Measurements from ENCODE around the gene EYA2. TPM values are rescaled to one million over a fixed set of nuclear protein-coding genes. Genes with fewer than 3 reads are reported as not detected.

Gene EYA2
- total and polyA plus RNA-seq, 2 donors (not counting 3 experiments of a cell fraction or from before 2014, with no cell fraction given): not detected

DNA sequence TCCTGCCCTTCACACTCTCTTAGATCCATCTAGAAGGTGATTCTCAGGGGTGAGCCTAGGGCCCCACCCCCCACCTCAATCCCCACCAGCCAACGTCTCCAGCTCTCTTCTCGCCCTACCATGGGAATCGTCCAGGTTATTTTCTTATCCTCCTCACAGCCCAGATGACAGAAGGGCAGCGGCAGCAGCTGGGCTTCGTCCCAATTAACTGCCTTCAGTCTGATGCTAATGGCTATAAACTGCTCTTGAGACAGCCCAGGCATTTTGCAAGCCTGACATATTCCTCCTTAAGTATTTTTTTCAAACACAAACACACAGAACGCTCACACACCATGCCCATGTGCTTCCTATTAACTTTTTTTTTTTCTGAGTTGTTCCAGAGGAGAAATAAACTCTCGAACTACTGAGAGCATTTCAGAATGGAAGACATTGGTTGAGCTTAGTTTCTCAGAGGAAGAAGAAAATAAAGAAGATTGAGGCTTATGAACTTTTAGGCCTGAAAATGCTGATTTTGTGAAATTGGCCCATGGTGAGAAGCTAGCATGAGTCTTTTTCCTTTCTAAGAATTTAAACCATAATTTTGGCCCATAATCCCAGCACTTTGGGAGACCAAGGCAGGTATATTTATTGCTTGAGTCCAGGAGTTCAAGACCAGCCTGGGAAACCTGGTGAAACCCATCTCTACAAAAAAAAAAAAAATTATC lies 124.6 kb downstream of the EYA2 start:
- no TSS peak for BruUV-seq (replicated peaks)
- TF ChIP-seq POLR2A (IDR thresholded peaks at IDR 0.05; ENCODE audit: low read depth, low read length) (no peak), EZH2 (IDR thresholded peaks at IDR 0.05; ENCODE audit: borderline replicate concordance, low read depth, low read length, severe bottlenecking) (no peak), JUN (IDR thresholded peaks at IDR 0.05; ENCODE audit: borderline replicate concordance, insufficient read depth, insufficient read length, low read depth) (no peak), MYC (IDR thresholded peaks at IDR 0.05; ENCODE audit: low read depth, low read length) (no peak), FOS (IDR thresholded peaks at IDR 0.05; ENCODE audit: borderline replicate concordance, insufficient read depth, low read length) (no peak), POLR2AphosphoS5 (IDR thresholded peaks at IDR 0.05; ENCODE audit: insufficient read depth, low read depth, low read length) (no peak)
- TF ChIP-seq, protein P1, sequence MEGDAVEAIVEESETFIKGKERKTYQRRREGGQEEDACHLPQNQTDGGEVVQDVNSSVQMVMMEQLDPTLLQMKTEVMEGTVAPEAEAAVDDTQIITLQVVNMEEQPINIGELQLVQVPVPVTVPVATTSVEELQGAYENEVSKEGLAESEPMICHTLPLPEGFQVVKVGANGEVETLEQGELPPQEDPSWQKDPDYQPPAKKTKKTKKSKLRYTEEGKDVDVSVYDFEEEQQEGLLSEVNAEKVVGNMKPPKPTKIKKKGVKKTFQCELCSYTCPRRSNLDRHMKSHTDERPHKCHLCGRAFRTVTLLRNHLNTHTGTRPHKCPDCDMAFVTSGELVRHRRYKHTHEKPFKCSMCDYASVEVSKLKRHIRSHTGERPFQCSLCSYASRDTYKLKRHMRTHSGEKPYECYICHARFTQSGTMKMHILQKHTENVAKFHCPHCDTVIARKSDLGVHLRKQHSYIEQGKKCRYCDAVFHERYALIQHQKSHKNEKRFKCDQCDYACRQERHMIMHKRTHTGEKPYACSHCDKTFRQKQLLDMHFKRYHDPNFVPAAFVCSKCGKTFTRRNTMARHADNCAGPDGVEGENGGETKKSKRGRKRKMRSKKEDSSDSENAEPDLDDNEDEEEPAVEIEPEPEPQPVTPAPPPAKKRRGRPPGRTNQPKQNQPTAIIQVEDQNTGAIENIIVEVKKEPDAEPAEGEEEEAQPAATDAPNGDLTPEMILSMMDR (IDR thresholded peaks at IDR 0.05; ENCODE audit: extremely low read depth in 1 of 2, insufficient read depth in 1 of 2, low read depth in 1 of 2, low read length in 2 of 2): no peak
- TF ChIP-seq, protein P2, sequence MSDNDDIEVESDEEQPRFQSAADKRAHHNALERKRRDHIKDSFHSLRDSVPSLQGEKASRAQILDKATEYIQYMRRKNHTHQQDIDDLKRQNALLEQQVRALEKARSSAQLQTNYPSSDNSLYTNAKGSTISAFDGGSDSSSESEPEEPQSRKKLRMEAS (IDR thresholded peaks at IDR 0.05; ENCODE audit: insufficient read depth, insufficient read length): no peak
- ChIA-PET CTCF (no interaction called here), POLR2A (no interaction called here)
- Histone ChIP-seq H3K4me1 (ENCODE audit: control insufficient read depth, extremely low read depth, insufficient read depth, low read length) (no peaks in the 10 kb centered on the region), H4K20me1 (replicated peaks; ENCODE audit: control insufficient read depth, extremely low read depth, insufficient read depth, low read length) (no peaks in the 10 kb centered on the region), H3K79me2 (ENCODE audit: control insufficient read depth, insufficient read depth, low read length) (no peaks in the 10 kb centered on the region), H3K9me3 (replicated peaks; ENCODE audit: control insufficient read depth, insufficient read depth, low read length) (no peaks in the 10 kb centered on the region), H2AFZ (ENCODE audit: low read depth, low read length) (no peak overlapping the region), H3K27me3 (ENCODE audit: control insufficient read depth in 2 of 2, insufficient read depth in 2 of 2, low read length in 2 of 2) (no peaks in the 10 kb centered on the region), H3K36me3 (ENCODE audit: control insufficient read depth in 2 of 2, extremely low read depth in 1 of 2, insufficient read depth in 2 of 2, low read length in 2 of 2) (no peaks in the 10 kb centered on the region), H3K27ac (ENCODE audit: insufficient read depth, low read depth, low read length) (no peak overlapping the region), H3K9ac (replicated peaks; ENCODE audit: extremely low read depth, insufficient read depth, low read length) (no peak overlapping the region), H3K4me2 (ENCODE audit: insufficient read depth, low read length) (no peak overlapping the region), H3K4me3 (replicated peaks in 1 of 3; ENCODE audit: insufficient read depth in 1 of 3, low read depth in 1 of 3, low read length in 3 of 3) (no peak overlapping the region), H3K9me1 (replicated peaks; ENCODE audit: control insufficient read depth, extremely low read depth, insufficient read depth, low read length) (no peaks in the 10 kb centered on the region)
- DNase-seq (ENCODE audit: low read depth, low spot score) (no peak), FAIRE-seq (no peak)
- dilution Hi-C loops (cut with MboI; ENCODE audit: extremely low pct_ligation_motif_present, low sequenced_read_pairs) (no loop called here), intact Hi-C loops (cut with micrococcal nuclease) (no loop called here)

All from endothelial cell of umbilical vein (primary cell).